Calu3 (cell line): ENCODE measurements around the gene SSTR4. TPM values are rescaled to one million over a fixed set of nuclear protein-coding genes. Genes with fewer than 3 reads are reported as not detected.

Source experiments
- BruUV-seq: library from RNA; stranded (reverse); fragments of 400-500 nt; replicated peaks from 2 replicates; lab custom pipeline; 2021; lab: Mats Ljungman, UMichigan
- CTCF ChIA-PET: fragments of 300-600 bp; sonication (Branson Sonifier 250); formaldehyde crosslinking; loops from one replicate; lab custom pipeline; 2022; ENCODE audit warnings: antibody characterized with exemption; lab: Charles Lee
- DNase-seq: peaks from one replicate; pipeline ENCODE4 v3.0.0; 2022
- H3K27ac Mint-ChIP-seq: one replicate; pipeline ENCODE4 v1.8.0; 2022; ENCODE audit warnings: mixed read lengths; ENCODE audit not compliant: unreplicated experiment
- H3K27me3 Mint-ChIP-seq: one replicate; pipeline ENCODE4 v1.8.0; 2022; ENCODE audit warnings: mixed read lengths; ENCODE audit not compliant: unreplicated experiment
- H3K36me3 Mint-ChIP-seq: one replicate; pipeline ENCODE4 v1.8.0; 2022; ENCODE audit warnings: mild to moderate bottlenecking, moderate library complexity, mixed read lengths; ENCODE audit not compliant: insufficient read depth, unreplicated experiment
- H3K4me1 Mint-ChIP-seq: one replicate; pipeline ENCODE4 v1.8.0; 2022; ENCODE audit warnings: mild to moderate bottlenecking, low read depth, mixed read lengths; ENCODE audit not compliant: unreplicated experiment
- H3K4me3 Mint-ChIP-seq: one replicate; pipeline ENCODE4 v1.8.0; 2022; ENCODE audit warnings: mild to moderate bottlenecking, low read depth, moderate library complexity, mixed read lengths; ENCODE audit not compliant: unreplicated experiment
- H3K9me3 Mint-ChIP-seq: one replicate; pipeline ENCODE4 v1.8.0; 2022; ENCODE audit warnings: low read depth, mixed read lengths; ENCODE audit not compliant: unreplicated experiment
- CTCF ChIP-seq: fragments of 200-600 bp; IDR thresholded peaks from one replicate; pipeline ENCODE4 v1.8.0; 2022; ENCODE audit warnings: antibody characterized with exemption; ENCODE audit not compliant: unreplicated experiment
- intact Hi-C: fragments of 100-400 bp; cut with micrococcal nuclease; formaldehyde crosslinking; loops from one replicate; pipeline ENCODE4 v1.10.0; 2022; ENCODE audit not compliant: unreplicated experiment
- total RNA-seq: library from RNA; stranded (reverse); gene quantifications from 2 replicates; pipeline ENCODE4 v1.2.3, GENCODE V29; 2022

SSTR4 gene
- total RNA-seq, 1 experiment from 2014 or later: not detected

GRCh38 chr20:23059001-23059400 lies 23.9 kb downstream of the SSTR4 start:
- intact Hi-C loops: no loop called here
- TF ChIP-seq CTCF: no peak
- Mint-ChIP-seq H3K4me3 (no peak overlapping the region), H3K27ac (no peak overlapping the region), H3K27me3 (peaks cover 7% of the 10 kb centered on the region), H3K36me3 (no peaks in the 10 kb centered on the region), H3K4me1 (no peaks in the 10 kb centered on the region), H3K9me3 (no peaks in the 10 kb centered on the region)
- CTCF ChIA-PET: no interaction called here
- no peak for DNase-seq
- no TSS peak for BruUV-seq

- BruUV-seq: no TSS peak
- Mint-ChIP-seq H3K9me3 (no peaks in the 10 kb centered on the region), H3K27me3 (peaks cover 15% of the 10 kb centered on the region), H3K36me3 (no peaks in the 10 kb centered on the region), H3K27ac (no peak overlapping the region), H3K4me3 (no peak overlapping the region), H3K4me1 (no peaks in the 10 kb centered on the region)
- CTCF ChIA-PET: no interaction called here
- no peak for DNase-seq
- intact Hi-C loops: no loop called here
- TF ChIP-seq CTCF: no peak
Measured at GRCh38 chr20:23059846-23060245, 24.7 kb downstream of the SSTR4 start.

GRCh38 chr20:23060629-23061028 lies 25.5 kb downstream of the SSTR4 start:
- CTCF ChIA-PET: no interaction called here
- DNase-seq: no peak
- Mint-ChIP-seq H3K4me1 (no peaks in the 10 kb centered on the region), H3K36me3 (no peaks in the 10 kb centered on the region), H3K4me3 (no peak overlapping the region), H3K27ac (no peak overlapping the region), H3K9me3 (no peaks in the 10 kb centered on the region), H3K27me3 (peaks cover 22% of the 10 kb centered on the region)
- no peak for TF ChIP-seq CTCF
- BruUV-seq: no TSS peak
- intact Hi-C loops: no loop called here

GRCh38 chr20:23061262-23061661 lies 26.1 kb downstream of the SSTR4 start:
- intact Hi-C loops: no loop called here
- H3K27me3 Mint-ChIP-seq: peaks cover 22% of the 10 kb centered on the region
- TF ChIP-seq CTCF: no peak
- H3K4me3 Mint-ChIP-seq: no peak overlapping the region
- H3K9me3 Mint-ChIP-seq: no peaks in the 10 kb centered on the region
- CTCF ChIA-PET: no interaction called here
- no TSS peak for BruUV-seq
- H3K27ac Mint-ChIP-seq: no peak overlapping the region
- no peak for DNase-seq
- no peaks in the 10 kb centered on the region for H3K36me3 Mint-ChIP-seq
- no peaks in the 10 kb centered on the region for H3K4me1 Mint-ChIP-seq
